ENCODE results near the gene ESPNL. TPM values are rescaled to one million over a fixed set of nuclear protein-coding genes. Genes with fewer than 3 reads are reported as not detected.

Gene ESPNL
- total RNA-seq, 1 experiment from 2014 or later: 0.85 TPM

DNA sequence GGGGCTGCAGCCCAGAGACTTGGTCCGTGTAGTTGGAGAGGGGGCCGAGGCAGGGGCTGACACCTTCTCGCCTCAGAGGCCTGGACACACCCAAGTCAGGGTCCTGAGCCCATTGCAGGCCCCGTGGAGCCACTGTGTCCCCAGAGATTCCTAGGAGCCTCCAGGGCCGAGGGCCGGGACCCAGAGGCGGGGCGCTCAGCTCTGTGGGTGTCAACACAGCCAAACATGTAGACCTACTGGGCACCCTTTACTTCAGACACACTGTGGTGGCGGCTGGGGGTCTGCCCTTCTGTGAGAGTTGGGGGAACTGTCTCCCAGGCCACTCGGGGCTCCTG is 459 bp upstream of the ESPNL start:
- Histone ChIP-seq H3K4me1 (ENCODE audit: control insufficient read depth, insufficient read depth, low read length) (peaks cover 7% of the 10 kb centered on the region; the same call in 1 of the 2 replicates), H3K36me3 (ENCODE audit: control insufficient read depth, insufficient read depth, low read length) (no peaks in the 10 kb centered on the region), H3K27me3 (ENCODE audit: control insufficient read depth, insufficient read depth, low read length) (no peaks in the 10 kb centered on the region), H3K4me3 (ENCODE audit: low read depth in 2 of 2, low read length in 2 of 2) (no peak overlapping the region), H3K9me3 (ENCODE audit: control insufficient read depth, insufficient read depth, low read depth, low read length) (no peaks in the 10 kb centered on the region), H3K27ac (ENCODE audit: low read length) (no peak overlapping the region)
- BruUV-seq (replicated peaks): no TSS peak
- intact Hi-C loops (cut with micrococcal nuclease; ENCODE audit: unreplicated experiment) (no loop called here), in situ Hi-C loops (cut with HindIII; ENCODE audit: low pct_unique_long_range_greater_than_20kb, low sequenced_read_pairs) (no loop called here)
- no peak for TF ChIP-seq TCF7L2 (IDR thresholded peaks at IDR 0.05; ENCODE audit: low read depth, low read length)
- ChIA-PET CTCF (no interaction called here), POLR2A (no interaction called here)
- DNase-seq (ENCODE audit: low read depth, low spot score) (no peak), ATAC-seq (no peak)

DNA sequence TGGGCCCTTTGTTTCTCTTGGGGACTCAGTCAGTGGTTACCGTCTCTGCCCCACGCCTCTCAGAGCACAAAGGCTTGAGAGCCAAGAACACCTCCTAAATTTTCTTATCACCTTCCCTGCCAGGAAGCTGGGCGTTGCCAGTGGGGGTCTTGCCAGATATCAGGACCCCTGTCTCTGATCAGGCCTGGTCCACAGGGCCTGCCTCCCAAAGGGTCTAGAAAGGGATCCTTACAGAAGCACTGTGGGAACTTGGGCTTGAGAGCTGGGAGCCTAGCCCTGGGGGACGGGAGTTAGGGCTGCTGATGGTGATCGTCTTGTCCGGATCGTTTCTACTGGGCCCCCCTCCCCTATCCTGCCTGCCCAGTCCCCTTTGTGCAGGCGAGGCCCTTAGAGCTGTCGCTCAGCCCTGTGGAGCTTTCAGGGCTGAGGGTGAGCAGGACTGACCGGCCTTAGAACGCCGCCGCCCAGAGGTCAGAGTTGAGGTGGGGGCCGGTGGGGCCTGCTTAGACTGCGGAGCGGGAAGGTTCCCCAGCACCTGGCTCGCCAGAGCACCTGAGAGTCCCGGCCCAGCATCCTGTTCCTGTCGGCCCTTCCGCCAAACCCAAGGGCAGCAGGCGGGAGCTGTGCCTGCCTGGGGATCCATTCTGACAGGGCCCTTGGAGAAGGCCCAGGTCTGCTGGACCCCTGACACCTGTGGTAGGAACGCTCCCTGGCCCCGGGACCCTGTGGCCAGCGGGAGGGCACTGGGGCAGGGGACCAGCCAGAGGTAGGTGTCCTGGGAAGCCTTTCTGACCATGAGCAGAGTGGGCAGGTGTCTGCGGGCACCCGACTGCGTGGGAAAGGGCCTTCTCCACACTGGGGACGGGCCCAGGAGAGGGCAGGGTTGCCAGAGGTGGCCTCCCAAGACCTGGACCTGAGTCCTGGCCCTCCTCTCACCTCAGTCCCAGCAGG is 956 bp downstream of the ESPNL start:
- DNase-seq (ENCODE audit: low read depth, low spot score) (no peak), ATAC-seq (no peak)
- intact Hi-C loops (cut with micrococcal nuclease; ENCODE audit: unreplicated experiment): no loop called here
- in situ Hi-C loops (cut with HindIII; ENCODE audit: low pct_unique_long_range_greater_than_20kb, low sequenced_read_pairs): no loop called here
- Histone ChIP-seq H3K36me3 (ENCODE audit: control insufficient read depth, insufficient read depth, low read length) (no peaks in the 10 kb centered on the region), H3K9me3 (ENCODE audit: control insufficient read depth, insufficient read depth, low read depth, low read length) (no peaks in the 10 kb centered on the region), H3K27ac (ENCODE audit: low read length) (no peak overlapping the region), H3K27me3 (ENCODE audit: control insufficient read depth, insufficient read depth, low read length) (no peaks in the 10 kb centered on the region), H3K4me1 (ENCODE audit: control insufficient read depth, insufficient read depth, low read length) (peaks cover 7% of the 10 kb centered on the region; the same call in 1 of the 2 replicates), H3K4me3 (ENCODE audit: low read depth in 2 of 2, low read length in 2 of 2) (no peak overlapping the region)
- ChIA-PET CTCF (interaction anchor here (0.6 kb wide), 1 partner anchor 37 kb away, joined by 7 read pairs; the partner anchor contains the start of gene KLHL30), POLR2A (interaction anchor here (0.6 kb wide), 1 partner anchor 24 kb away, joined by 3 read pairs; no protein-coding TSS in a partner anchor)
- TF ChIP-seq TCF7L2 (IDR thresholded peaks at IDR 0.05; ENCODE audit: low read depth, low read length) (no peak), POLR2AphosphoS5 (IDR thresholded peaks at IDR 0.05; ENCODE audit: low read depth, low read length) (no peak), SIN3A (IDR thresholded peaks at IDR 0.05; ENCODE audit: borderline replicate concordance, insufficient read depth, low read depth, low read length) (no peak)
- TF ChIP-seq, protein P1, sequence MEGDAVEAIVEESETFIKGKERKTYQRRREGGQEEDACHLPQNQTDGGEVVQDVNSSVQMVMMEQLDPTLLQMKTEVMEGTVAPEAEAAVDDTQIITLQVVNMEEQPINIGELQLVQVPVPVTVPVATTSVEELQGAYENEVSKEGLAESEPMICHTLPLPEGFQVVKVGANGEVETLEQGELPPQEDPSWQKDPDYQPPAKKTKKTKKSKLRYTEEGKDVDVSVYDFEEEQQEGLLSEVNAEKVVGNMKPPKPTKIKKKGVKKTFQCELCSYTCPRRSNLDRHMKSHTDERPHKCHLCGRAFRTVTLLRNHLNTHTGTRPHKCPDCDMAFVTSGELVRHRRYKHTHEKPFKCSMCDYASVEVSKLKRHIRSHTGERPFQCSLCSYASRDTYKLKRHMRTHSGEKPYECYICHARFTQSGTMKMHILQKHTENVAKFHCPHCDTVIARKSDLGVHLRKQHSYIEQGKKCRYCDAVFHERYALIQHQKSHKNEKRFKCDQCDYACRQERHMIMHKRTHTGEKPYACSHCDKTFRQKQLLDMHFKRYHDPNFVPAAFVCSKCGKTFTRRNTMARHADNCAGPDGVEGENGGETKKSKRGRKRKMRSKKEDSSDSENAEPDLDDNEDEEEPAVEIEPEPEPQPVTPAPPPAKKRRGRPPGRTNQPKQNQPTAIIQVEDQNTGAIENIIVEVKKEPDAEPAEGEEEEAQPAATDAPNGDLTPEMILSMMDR (IDR thresholded peaks at IDR 0.05): no peak
- TF ChIP-seq, protein P2, sequence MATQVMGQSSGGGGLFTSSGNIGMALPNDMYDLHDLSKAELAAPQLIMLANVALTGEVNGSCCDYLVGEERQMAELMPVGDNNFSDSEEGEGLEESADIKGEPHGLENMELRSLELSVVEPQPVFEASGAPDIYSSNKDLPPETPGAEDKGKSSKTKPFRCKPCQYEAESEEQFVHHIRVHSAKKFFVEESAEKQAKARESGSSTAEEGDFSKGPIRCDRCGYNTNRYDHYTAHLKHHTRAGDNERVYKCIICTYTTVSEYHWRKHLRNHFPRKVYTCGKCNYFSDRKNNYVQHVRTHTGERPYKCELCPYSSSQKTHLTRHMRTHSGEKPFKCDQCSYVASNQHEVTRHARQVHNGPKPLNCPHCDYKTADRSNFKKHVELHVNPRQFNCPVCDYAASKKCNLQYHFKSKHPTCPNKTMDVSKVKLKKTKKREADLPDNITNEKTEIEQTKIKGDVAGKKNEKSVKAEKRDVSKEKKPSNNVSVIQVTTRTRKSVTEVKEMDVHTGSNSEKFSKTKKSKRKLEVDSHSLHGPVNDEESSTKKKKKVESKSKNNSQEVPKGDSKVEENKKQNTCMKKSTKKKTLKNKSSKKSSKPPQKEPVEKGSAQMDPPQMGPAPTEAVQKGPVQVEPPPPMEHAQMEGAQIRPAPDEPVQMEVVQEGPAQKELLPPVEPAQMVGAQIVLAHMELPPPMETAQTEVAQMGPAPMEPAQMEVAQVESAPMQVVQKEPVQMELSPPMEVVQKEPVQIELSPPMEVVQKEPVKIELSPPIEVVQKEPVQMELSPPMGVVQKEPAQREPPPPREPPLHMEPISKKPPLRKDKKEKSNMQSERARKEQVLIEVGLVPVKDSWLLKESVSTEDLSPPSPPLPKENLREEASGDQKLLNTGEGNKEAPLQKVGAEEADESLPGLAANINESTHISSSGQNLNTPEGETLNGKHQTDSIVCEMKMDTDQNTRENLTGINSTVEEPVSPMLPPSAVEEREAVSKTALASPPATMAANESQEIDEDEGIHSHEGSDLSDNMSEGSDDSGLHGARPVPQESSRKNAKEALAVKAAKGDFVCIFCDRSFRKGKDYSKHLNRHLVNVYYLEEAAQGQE (IDR thresholded peaks at IDR 0.05; ENCODE audit: insufficient read depth in 1 of 2, low read depth in 2 of 2, low read length in 1 of 2): no peak
- BruUV-seq (replicated peaks): no TSS peak

Data from Panc1 (cell line).